H1 (cell line): ENCODE data around the gene HTN1. TPM values are rescaled to one million over a fixed set of nuclear protein-coding genes. Genes with fewer than 3 reads are reported as not detected.

Experiments used
- CTCF ChIA-PET: fragments of 300-600 bp; sonication (Branson Sonifier 250); formaldehyde crosslinking; loops from one replicate; lab custom pipeline; 2021; ENCODE audit not compliant: partially characterized antibody; lab: Charles Lee
- POLR2A ChIA-PET: fragments of 300-600 bp; sonication (Branson Sonifier 250); formaldehyde crosslinking; loops from one replicate; lab custom pipeline; 2021; ENCODE audit warnings: inconsistent platforms; ENCODE audit not compliant: partially characterized antibody; lab: Charles Lee
- DNase-seq, 2 experiments: peaks; one replicate each; pipeline versions ENCODE4 v3.0.0 to v3.0.0-alpha.2; 2010 to 2022; ENCODE audit warnings: low spot score in 2 of 2, low read depth in 1 of 2, mixed read lengths in 1 of 2
- FAIRE-seq: peaks from 2 replicates; lab custom pipeline; 2011; peaks lifted over from hg19 to GRCh38; lab: Jason Lieb, UNC
- H2AFZ ChIP-seq: 2 replicates; pipeline ENCODE4 v1.8.1; 2012; ENCODE audit warnings: low read length, inconsistent platforms
- H2AK5ac ChIP-seq: 2 replicates; pipeline ENCODE4 v1.6.1; 2013; ENCODE audit warnings: low read depth, low read length
- H2BK120ac ChIP-seq: replicated peaks from 2 replicates; pipeline ENCODE3; 2013; ENCODE audit warnings: low read depth, low read length, inconsistent platforms
- H2BK12ac ChIP-seq: 2 replicates; pipeline ENCODE4 v1.6.1; 2013; ENCODE audit warnings: low read depth, low read length
- H2BK15ac ChIP-seq: 2 replicates; pipeline ENCODE4 v1.6.1; 2013; ENCODE audit warnings: low read length
- H2BK20ac ChIP-seq: 2 replicates; pipeline ENCODE4 v1.6.1; 2013; ENCODE audit warnings: low read length
- H2BK5ac ChIP-seq: 2 replicates; pipeline ENCODE4 v1.6.1; 2013; ENCODE audit warnings: low read depth, low read length
- H3K14ac ChIP-seq: 2 replicates; pipeline ENCODE4 v1.6.1; 2013; ENCODE audit warnings: inconsistent platforms; ENCODE audit not compliant: insufficient read length
- H3K18ac ChIP-seq: 2 replicates; pipeline ENCODE4 v1.6.1; 2013; ENCODE audit warnings: low read length; ENCODE audit errors: extremely low read depth
- H3K23ac ChIP-seq: 2 replicates; pipeline ENCODE4 v1.6.1; 2013; ENCODE audit warnings: inconsistent platforms; ENCODE audit not compliant: insufficient read length
- H3K23me2 ChIP-seq: 2 replicates; pipeline ENCODE4 v1.6.1; 2013; ENCODE audit warnings: low read depth, low read length
- H3K27ac ChIP-seq: 2 replicates; pipeline ENCODE4 v1.6.1; 2011; ENCODE audit warnings: low read depth, low read length, inconsistent platforms
- H3K27me3 ChIP-seq, 4 experiments: replicated peaks in 1 of 4; 1 replicate in 1 of 4; 2 replicates in 3 of 4; pipeline versions ENCODE4 v1.6.1 to v1.8.1; 2011 to 2013; ENCODE audit warnings: low read length in 3 of 4, mild to moderate bottlenecking in 3 of 4, inconsistent platforms in 2 of 4, mixed read lengths in 2 of 4, moderate library complexity in 1 of 4; ENCODE audit not compliant: control insufficient read depth in 3 of 4, insufficient read depth in 3 of 4; ENCODE audit errors: extremely low read depth in 1 of 4
- H3K36me3 ChIP-seq, 4 experiments: 2 replicates each; pipeline versions ENCODE4 v1.6.1 to v1.8.1; 2011 to 2013; ENCODE audit warnings: mild to moderate bottlenecking in 4 of 4, low read length in 3 of 4, moderate library complexity in 2 of 4, control low read depth in 1 of 4, inconsistent platforms in 1 of 4; ENCODE audit not compliant: insufficient read depth in 4 of 4, control insufficient read depth in 2 of 4
- H3K4ac ChIP-seq: replicated peaks from 2 replicates; pipeline ENCODE3; 2013; ENCODE audit warnings: low read length, low read depth, mixed read lengths, inconsistent platforms; ENCODE audit not compliant: insufficient read length
- H3K4me1 ChIP-seq, 4 experiments: replicated peaks in 1 of 4; 1 replicate in 1 of 4; 2 replicates in 3 of 4; pipeline versions ENCODE4 v1.6.1 to v1.8.1; 2011 to 2013; ENCODE audit warnings: low read length in 3 of 4, inconsistent platforms in 2 of 4, mixed read lengths in 1 of 4; ENCODE audit not compliant: insufficient read depth in 4 of 4, control insufficient read depth in 3 of 4
- H3K4me2 ChIP-seq, 2 experiments: 2 replicates each; pipeline versions ENCODE4 v1.6.1 to v1.8.1; 2011 to 2013; ENCODE audit warnings: low read depth in 2 of 2, low read length in 2 of 2, control low read depth in 1 of 2, inconsistent platforms in 1 of 2, mild to moderate bottlenecking in 1 of 2; ENCODE audit not compliant: insufficient read depth in 1 of 2
- H3K4me3 ChIP-seq, 4 experiments: fragments of 200-600, 300-600 bp in 1 of 4; sonication (generic), shearing (Covaris generic), sonication (Bioruptor Twin) in 1 of 4; 2 replicates each; pipeline versions ENCODE4 v1.5.1 to v1.8.1; 2011 to 2016; ENCODE audit warnings: low read length in 4 of 4, low read depth in 3 of 4, control low read depth in 2 of 4, inconsistent platforms in 2 of 4, mild to moderate bottlenecking in 2 of 4, mixed read lengths in 1 of 4, moderate library complexity in 1 of 4; ENCODE audit not compliant: insufficient read depth in 2 of 4; ENCODE audit errors: extremely low read depth in 1 of 4
- H3K56ac ChIP-seq: replicated peaks from 2 replicates; pipeline ENCODE3; 2013; ENCODE audit warnings: low read depth, mild to moderate bottlenecking, mixed read lengths, low read length, inconsistent platforms; ENCODE audit not compliant: insufficient read length
- H3K79me1 ChIP-seq: 2 replicates; pipeline ENCODE4 v1.6.1; 2013; ENCODE audit warnings: low read depth, low read length, control low read depth
- H3K79me2 ChIP-seq, 2 experiments: 2 replicates each; pipeline versions ENCODE4 v1.6.1 to v1.8.1; 2012 to 2013; ENCODE audit warnings: low read length in 2 of 2, mild to moderate bottlenecking in 2 of 2, inconsistent platforms in 1 of 2; ENCODE audit not compliant: insufficient read depth in 2 of 2, control insufficient read depth in 1 of 2
- H3K9ac ChIP-seq, 4 experiments: replicated peaks in 1 of 4; 1 replicate in 1 of 4; 2 replicates in 3 of 4; pipeline versions ENCODE4 v1.6.1 to v1.8.1; 2011 to 2013; ENCODE audit warnings: low read depth in 3 of 4, low read length in 3 of 4, control low read depth in 2 of 4, mild to moderate bottlenecking in 2 of 4, moderate library complexity in 2 of 4, inconsistent platforms in 1 of 4; ENCODE audit errors: extremely low read depth in 1 of 4
- H3K9me3 ChIP-seq, 2 experiments: 2 replicates each; pipeline versions ENCODE4 v1.6.1 to v1.8.1; 2012 to 2013; ENCODE audit warnings: mild to moderate bottlenecking in 2 of 2, moderate library complexity in 2 of 2, control low read depth in 1 of 2, inconsistent platforms in 1 of 2, low read depth in 1 of 2, low read length in 1 of 2, mixed read lengths in 1 of 2; ENCODE audit not compliant: insufficient read depth in 2 of 2
- H4K20me1 ChIP-seq, 2 experiments: replicated peaks in 1 of 2; 2 replicates each; pipeline versions ENCODE3 to v1.8.1; 2011 to 2013; ENCODE audit warnings: inconsistent platforms in 2 of 2, low read length in 2 of 2, mild to moderate bottlenecking in 1 of 2; ENCODE audit not compliant: insufficient read depth in 2 of 2, control insufficient read depth in 1 of 2
- H4K5ac ChIP-seq: 2 replicates; pipeline ENCODE4 v1.6.1; 2013; ENCODE audit warnings: low read length, low read depth, mixed read lengths, inconsistent platforms; ENCODE audit not compliant: insufficient read length
- H4K8ac ChIP-seq: 2 replicates; pipeline ENCODE4 v1.8.0; 2013; ENCODE audit warnings: mild to moderate bottlenecking, moderate library complexity, low read length, inconsistent platforms; ENCODE audit not compliant: insufficient read depth; ENCODE audit errors: extremely low read depth
- H4K91ac ChIP-seq: replicated peaks from 2 replicates; pipeline ENCODE3; 2013; ENCODE audit warnings: low read length, mixed read lengths, inconsistent platforms; ENCODE audit not compliant: insufficient read length
- BCL11A ChIP-seq, 2 experiments: IDR thresholded peaks; one replicate each; pipeline ENCODE4 v1.6.1; 2011; ENCODE audit warnings: low read depth in 2 of 2, low read length in 2 of 2, mild to moderate bottlenecking in 2 of 2
- CHD1 ChIP-seq: IDR thresholded peaks from 2 replicates; pipeline ENCODE4 v1.6.1; 2012; ENCODE audit warnings: low read depth, low read length, improper control_type of control experiment
- HDAC6 ChIP-seq: IDR thresholded peaks from one replicate; pipeline ENCODE4 v1.7.1; 2012; ENCODE audit warnings: low read depth, mild to moderate bottlenecking, inconsistent platforms, low read length, moderate library complexity
- KDM5A ChIP-seq: fragments of 200-600 bp; IDR thresholded peaks from 2 replicates; pipeline ENCODE4 v1.7.1; 2012; ENCODE audit warnings: mild to moderate bottlenecking, low read length, inconsistent platforms, mixed read lengths
- PHF8 ChIP-seq: fragments of 200-600 bp; sonication (generic); conservative IDR thresholded peaks from 2 replicates; pipeline ENCODE4 v1.7.1; 2012; ENCODE audit warnings: low read depth, mild to moderate bottlenecking, inconsistent platforms, low read length, moderate library complexity
- POLR2A ChIP-seq, 2 experiments: IDR thresholded peaks; 1 replicate in 1 of 2; 2 replicates in 1 of 2; pipeline ENCODE4 v1.6.1; 2011; ENCODE audit warnings: low read depth in 2 of 2, low read length in 2 of 2, mild to moderate bottlenecking in 2 of 2; ENCODE audit errors: control extremely low read depth in 1 of 2
- SIN3A ChIP-seq, 2 experiments: IDR thresholded peaks in 1 of 2; conservative IDR thresholded peaks in 1 of 2; 2 replicates each; pipeline ENCODE4 v1.6.1; 2011 to 2012; ENCODE audit warnings: low read length in 2 of 2, improper control_type of control experiment in 1 of 2, low read depth in 1 of 2, mild to moderate bottlenecking in 1 of 2
- WGBS, 2 experiments: shearing (Covaris generic) in 1 of 2; methylation state at CpG; one replicate each; pipeline versions ENCODE4 v1.1.6 to v1.1.7; 2013 to 2015; ENCODE audit warnings: low lambda C conversion rate in 2 of 2, mixed read lengths in 2 of 2, inconsistent platforms in 1 of 2, low coverage in 1 of 2, missing lambda C conversion rate in 1 of 2; ENCODE audit not compliant: insufficient replicate concordance in 2 of 2, insufficient coverage in 1 of 2, insufficient read length in 1 of 2; ENCODE audit errors: extremely low coverage in 1 of 2, missing lambda C conversion rate in 1 of 2; 5-methylcytosine and 5-hydroxymethylcytosine counted together
- polyA plus RNA-seq, 7 experiments: library from polyadenylated mRNA; depleted of rRNA in 3 of 7; stranded (reverse) in 5 of 7; unstranded in 2 of 7; fragments of >200 nt in 5 of 7; fragments of 200-250 nt in 2 of 7; gene quantifications; 1 replicate in 5 of 7; 2 replicates in 1 of 7; 4 replicates in 1 of 7; pipeline versions ENCODE4 v1.2.1 to v1.2.3, GENCODE V29; 2011 to 2013; ENCODE audit warnings: missing spikeins in 2 of 7, mixed read lengths in 2 of 7
- total RNA-seq: library from RNA; stranded (reverse); fragmentation: NEBNext Ultra II Directional; extraction: Animal tissue kit (Norgen Biotek cat#: 25700); gene quantifications from 2 replicates; pipeline ENCODE4 v1.2.1, GENCODE V29; 2021
- TF ChIP-seq, protein P1 (sequence below): IDR thresholded peaks from 2 replicates; pipeline ENCODE4 v1.6.1; 2012; ENCODE audit warnings: inconsistent platforms

HTN1 gene
- total and polyA plus RNA-seq, 2 of the 8 experiments (the other 6 are each of a cell fraction or from before 2014, with no cell fraction given), result not detected

GRCh38 chr4:70000711-70001110, 49.5 kb upstream of the HTN1 start:
- ChIA-PET CTCF (no interaction called here), POLR2A (no interaction called here)
- H4K8ac ChIP-seq, result no peak overlapping the region
- DNase-seq (no peak), FAIRE-seq (no peak)
- H2BK20ac ChIP-seq, result no peak overlapping the region
- no peak overlapping the region for H3K4me3 ChIP-seq
- H2BK5ac ChIP-seq, result no peak overlapping the region
- H3K23me2 ChIP-seq, result no peaks in the 10 kb centered on the region
- no peak overlapping the region for H3K56ac ChIP-seq
- no peak overlapping the region for H3K4me2 ChIP-seq
- no peak overlapping the region for H2AFZ ChIP-seq
- no peak overlapping the region for H3K9ac ChIP-seq
- WGBS, 2 experiments, result 90% methylated on average over 1 of the region's 1 CpG; no CpG with 5 or more reads in 1 of the 2 experiments
- no peak overlapping the region for H2AK5ac ChIP-seq
- H3K18ac ChIP-seq, result no peak overlapping the region
- no peak overlapping the region for H3K23ac ChIP-seq
- no peaks in the 10 kb centered on the region for H4K20me1 ChIP-seq
- no peak for TF ChIP-seq BCL11A (IDR thresholded peaks at IDR 0.05; ENCODE audit: low read depth in 2 of 2, low read length in 2 of 2)
- TF ChIP-seq PHF8, result no peak
- no peak for TF ChIP-seq POLR2A (IDR thresholded peaks at IDR 0.05; ENCODE audit: control extremely low read depth in 1 of 2, low read depth in 2 of 2, low read length in 2 of 2)
- TF ChIP-seq SIN3A (conservative IDR thresholded peaks at IDR 0.05 in 1 of 2, IDR thresholded peaks at IDR 0.05 in 1 of 2; ENCODE audit: low read depth in 1 of 2, low read length in 2 of 2), result no peak
- no peak for TF ChIP-seq KDM5A
- TF ChIP-seq, protein P1, sequence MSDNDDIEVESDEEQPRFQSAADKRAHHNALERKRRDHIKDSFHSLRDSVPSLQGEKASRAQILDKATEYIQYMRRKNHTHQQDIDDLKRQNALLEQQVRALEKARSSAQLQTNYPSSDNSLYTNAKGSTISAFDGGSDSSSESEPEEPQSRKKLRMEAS, result no peak
- TF ChIP-seq HDAC6, result no peak
- no peak for TF ChIP-seq CHD1
- no peak overlapping the region for H3K14ac ChIP-seq
- H3K4ac ChIP-seq, result no peak overlapping the region
- H3K36me3 ChIP-seq, result no peaks in the 10 kb centered on the region
- no peak overlapping the region for H2BK12ac ChIP-seq
- H3K79me2 ChIP-seq, result no peaks in the 10 kb centered on the region
- no peak overlapping the region for H4K91ac ChIP-seq
- no peak overlapping the region for H4K5ac ChIP-seq
- H2BK15ac ChIP-seq, result no peak overlapping the region
- no peaks in the 10 kb centered on the region for H3K9me3 ChIP-seq
- H2BK120ac ChIP-seq, result no peak overlapping the region
- no peaks in the 10 kb centered on the region for H3K27me3 ChIP-seq
- H3K79me1 ChIP-seq, result no peaks in the 10 kb centered on the region
- no peaks in the 10 kb centered on the region for H3K4me1 ChIP-seq
- no peak overlapping the region for H3K27ac ChIP-seq
